Common myeloid progenitor, CD34-positive (primary cell): ENCODE data around the gene C1RL.

Source experiments
- CTCF ChIA-PET: fragments of 350-600 bp; sonication (Branson Sonifier 250); formaldehyde crosslinking; loops from one replicate; lab custom pipeline; 2021; ENCODE audit warnings: antibody characterized with exemption; lab: Charles Lee
- POLR2A ChIA-PET: fragments of 350-600 bp; sonication (Branson Sonifier 250); formaldehyde crosslinking; loops from one replicate; lab custom pipeline; 2021; ENCODE audit warnings: antibody characterized with exemption; lab: Charles Lee
- DNase-seq, 3 donors: peaks; one replicate each; pipeline versions ENCODE4 v3.0.0 to v3.0.0-alpha.2; 2013
- H3K27ac ChIP-seq, 2 experiments: 1 replicate in 1 of 2; 2 replicates in 1 of 2; pipeline ENCODE4 v1.7.0; 2013; ENCODE audit warnings: inconsistent platforms in 2 of 2, low read length in 2 of 2, mild to moderate bottlenecking in 2 of 2, low read depth in 1 of 2, moderate library complexity in 1 of 2; ENCODE audit not compliant: severe bottlenecking in 2 of 2, insufficient read depth in 1 of 2, poor library complexity in 1 of 2
- H3K27me3 ChIP-seq, 5 experiments: replicated peaks in 2 of 5; 1 replicate in 3 of 5; 2 replicates in 2 of 5; pipeline versions ENCODE4 v1.6.1 to v1.7.0; 2013; ENCODE audit warnings: low read length in 4 of 5, mild to moderate bottlenecking in 2 of 5, moderate library complexity in 2 of 5, inconsistent platforms in 1 of 5; ENCODE audit not compliant: insufficient read depth in 5 of 5, control insufficient read depth in 4 of 5
- H3K36me3 ChIP-seq, 4 experiments: 1 replicate in 2 of 4; 2 replicates in 2 of 4; pipeline versions ENCODE4 v1.6.1 to v1.7.0; 2013; ENCODE audit warnings: low read length in 3 of 4, control low read depth in 1 of 4, mild to moderate bottlenecking in 1 of 4; ENCODE audit not compliant: control insufficient read depth in 4 of 4, insufficient read depth in 4 of 4
- H3K4me1 ChIP-seq, 4 experiments: 1 replicate in 3 of 4; 2 replicates in 1 of 4; pipeline versions ENCODE4 v1.6.1 to v1.7.1; 2013; ENCODE audit warnings: low read length in 3 of 4, mild to moderate bottlenecking in 3 of 4, control low read depth in 1 of 4, inconsistent platforms in 1 of 4, moderate library complexity in 1 of 4; ENCODE audit not compliant: control insufficient read depth in 4 of 4, insufficient read depth in 4 of 4; ENCODE audit errors: control extremely low read depth in 1 of 4
- H3K4me3 ChIP-seq, 7 experiments: 1 replicate in 4 of 7; 2 replicates in 3 of 7; pipeline versions ENCODE4 v1.5.1 to v1.7.0; 2013; ENCODE audit warnings: mild to moderate bottlenecking in 7 of 7, low read length in 6 of 7, moderate library complexity in 6 of 7, inconsistent platforms in 2 of 7, low read depth in 2 of 7, control low read depth in 1 of 7; ENCODE audit not compliant: insufficient read depth in 4 of 7, control insufficient read depth in 1 of 7; ENCODE audit errors: extremely low read depth in 1 of 7
- H3K9me3 ChIP-seq, 5 experiments: 1 replicate in 4 of 5; 2 replicates in 1 of 5; pipeline versions ENCODE4 v1.6.1 to v1.7.1; 2013; ENCODE audit warnings: low read length in 4 of 5, mild to moderate bottlenecking in 2 of 5, inconsistent platforms in 1 of 5, low read depth in 1 of 5, moderate library complexity in 1 of 5; ENCODE audit not compliant: control insufficient read depth in 4 of 5, insufficient read depth in 2 of 5; ENCODE audit errors: control extremely low read depth in 1 of 5
- WGBS: methylation state at CpG from one replicate; pipeline ENCODE4 v1.1.5; 2013; ENCODE audit not compliant: insufficient coverage; 5-methylcytosine and 5-hydroxymethylcytosine counted together

C1RL gene

GRCh38 chr12:7152818-7153217 is 43.8 kb upstream of the C1RL start:
- Histone ChIP-seq H3K4me1 (no peaks in the 10 kb centered on the region), H3K4me3 (no peak overlapping the region), H3K27me3 (no peaks in the 10 kb centered on the region), H3K27ac (no peak overlapping the region), H3K9me3 (no peaks in the 10 kb centered on the region), H3K36me3 (peaks cover 19 to 82% (median 63%) of the 10 kb centered on the region in 4 experiments)
- 96% methylated on average over 3 of the region's 4 CpGs for WGBS
- CTCF ChIA-PET, result interaction anchor here (1.1 to 7.1 kb wide), 5 partner anchors 9 to 22 kb away, joined by 3 to 49 read pairs (median 5); no protein-coding TSS in a partner anchor
- DNase-seq, result no peak
- POLR2A ChIA-PET, result no interaction called here

DNA sequence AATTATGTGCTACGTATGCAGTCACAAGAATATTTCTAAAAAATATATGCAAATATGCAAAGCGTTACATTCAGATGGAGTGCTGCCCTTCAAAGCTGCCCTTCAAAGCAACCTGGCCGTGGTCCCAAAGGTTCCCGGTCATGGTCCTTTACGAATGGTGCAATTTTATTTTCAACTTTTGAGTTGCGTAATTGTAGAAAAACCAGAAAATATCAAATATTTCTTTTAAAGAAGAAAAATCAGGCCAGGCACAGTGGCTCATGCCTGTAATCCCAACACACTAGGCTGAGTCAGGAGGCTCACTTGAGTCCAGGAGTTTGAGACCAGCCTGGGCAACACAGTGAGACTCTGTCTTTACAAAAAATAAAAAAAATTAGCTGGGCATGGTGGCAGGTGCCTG is 42.5 kb upstream of the C1RL start:
- Histone ChIP-seq H3K36me3 (peaks cover 20 to 77% (median 59%) of the 10 kb centered on the region in 4 experiments), H3K4me1 (no peaks in the 10 kb centered on the region), H3K9me3 (no peaks in the 10 kb centered on the region), H3K4me3 (no peak overlapping the region), H3K27ac (no peak overlapping the region), H3K27me3 (no peaks in the 10 kb centered on the region)
- POLR2A ChIA-PET, result no interaction called here
- no peak for DNase-seq
- WGBS, result 96% methylated on average over 4 of the region's 6 CpGs
- CTCF ChIA-PET, result interaction anchor here (1.8 kb wide), 1 partner anchor 12 kb away, joined by 3 read pairs; no protein-coding TSS in a partner anchor

DNA sequence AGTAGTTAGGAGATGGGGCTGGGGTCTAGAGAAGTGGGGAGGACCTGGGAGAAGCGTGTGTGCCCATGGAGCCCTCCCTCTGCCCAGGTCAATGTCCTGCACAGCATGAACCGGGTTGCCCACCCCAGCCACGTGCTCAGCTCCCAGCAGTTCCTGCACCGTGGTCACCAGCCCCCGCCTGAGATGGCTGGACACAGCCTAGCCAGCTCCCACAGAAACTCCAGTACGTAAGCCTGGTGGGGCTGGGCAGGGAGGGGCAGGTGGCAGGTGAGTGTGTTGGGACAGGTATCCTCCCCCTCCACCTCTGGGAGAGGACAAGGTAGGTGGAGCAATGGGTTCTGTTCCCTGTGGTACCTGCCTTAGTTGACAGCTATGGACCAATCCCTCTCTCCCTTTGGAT is 41.8 kb upstream of the C1RL start:
- no peak for DNase-seq
- Histone ChIP-seq H3K27ac (no peak overlapping the region), H3K27me3 (no peaks in the 10 kb centered on the region), H3K4me1 (no peaks in the 10 kb centered on the region), H3K4me3 (no peak overlapping the region), H3K36me3 (peaks cover 20 to 77% (median 58%) of the 10 kb centered on the region in 4 experiments), H3K9me3 (no peaks in the 10 kb centered on the region)
- ChIA-PET POLR2A (interaction anchor here (0.5 kb wide), 1 partner anchor 24 kb away, joined by 6 read pairs; no protein-coding TSS in a partner anchor), CTCF (interaction anchor here (1.8 kb wide), 1 partner anchor 11 kb away, joined by 3 read pairs; no protein-coding TSS in a partner anchor)
- WGBS, result 100% methylated on average over 3 of the region's 6 CpGs

GRCh38 chr12:7150356-7150755 is 41.3 kb upstream of the C1RL start:
- 90% methylated on average over 4 of the region's 12 CpGs for WGBS
- Histone ChIP-seq H3K36me3 (peaks cover 20 to 77% (median 58%) of the 10 kb centered on the region in 4 experiments), H3K27ac (no peak overlapping the region), H3K9me3 (no peaks in the 10 kb centered on the region), H3K4me1 (no peaks in the 10 kb centered on the region), H3K27me3 (no peaks in the 10 kb centered on the region), H3K4me3 (no peak overlapping the region)
- POLR2A ChIA-PET, result no interaction called here
- CTCF ChIA-PET, result interaction anchor here (0.6 to 1.8 kb wide), 2 partner anchors 9 to 11 kb away, joined by 3 read pairs; no protein-coding TSS in a partner anchor
- no peak for DNase-seq

- Histone ChIP-seq H3K9me3 (no peaks in the 10 kb centered on the region), H3K27ac (no peak overlapping the region), H3K27me3 (no peaks in the 10 kb centered on the region), H3K4me3 (no peak overlapping the region), H3K36me3 (peaks cover 24 to 66% (median 48%) of the 10 kb centered on the region in 4 experiments), H3K4me1 (no peaks in the 10 kb centered on the region)
- WGBS, result 100% methylated on average over 5 of the region's 7 CpGs
- CTCF ChIA-PET, result interaction anchor here (0.7 to 5.0 kb wide), 5 partner anchors 9 to 230 kb away, joined by 3 to 49 read pairs (median 12); no protein-coding TSS in a partner anchor
- no peak for DNase-seq
- POLR2A ChIA-PET, result no interaction called here
Observed at GRCh38 chr12:7146906-7147305, 37.9 kb upstream of the C1RL start.

GRCh38 chr12:7146228-7146627 is 37.2 kb upstream of the C1RL start:
- ChIA-PET POLR2A (no interaction called here), CTCF (interaction anchor here (0.7 to 5.0 kb wide), 9 partner anchors 10 to 741 kb away, joined by 3 to 49 read pairs (median 5); no protein-coding TSS in a partner anchor)
- Histone ChIP-seq H3K4me3 (no peak overlapping the region), H3K4me1 (no peaks in the 10 kb centered on the region), H3K36me3 (peaks cover 23 to 67% (median 49%) of the 10 kb centered on the region in 4 experiments), H3K9me3 (no peaks in the 10 kb centered on the region), H3K27ac (no peak overlapping the region), H3K27me3 (no peaks in the 10 kb centered on the region)
- WGBS, result 96% methylated on average over 7 of the region's 7 CpGs
- DNase-seq, result no peak

GRCh38 chr12:7145671-7146070 is 36.7 kb upstream of the C1RL start:
- Histone ChIP-seq H3K27ac (no peak overlapping the region), H3K4me1 (no peaks in the 10 kb centered on the region), H3K36me3 (peaks cover 19 to 67% (median 46%) of the 10 kb centered on the region in 4 experiments), H3K4me3 (no peak overlapping the region), H3K27me3 (no peaks in the 10 kb centered on the region), H3K9me3 (no peaks in the 10 kb centered on the region)
- CTCF ChIA-PET, result interaction anchor here (0.6 to 5.0 kb wide), 17 partner anchors 10 to 742 kb away, joined by 3 to 49 read pairs (median 4); no protein-coding TSS in a partner anchor
- no peak for DNase-seq
- 67% methylated on average over 3 of the region's 4 CpGs for WGBS
- POLR2A ChIA-PET, result no interaction called here
